Measurements from ENCODE around the gene ZFAND2B.
"Not testable (repeated sequence)": the region's sequence is repeated elsewhere in the genome, so short reads cannot be mapped to it uniquely, and the experiment has no call there.

ZFAND2B gene

GRCh38 chr2:219253753-219254589 is 47.4 kb downstream of the ZFAND2B start, which contains the start of gene TUBA4A:
TSS of gene TUBA4A (minus strand) at chr2:219253918. CDS start at chr2:219253858, 60 bp downstream.
- no peak for DNase-seq

GRCh38 chr2:219254590-219255201 is 48.1 kb downstream of the ZFAND2B start:
- no peak for DNase-seq

GRCh38 chr2:219258942-219259341 is 52.4 kb downstream of the ZFAND2B start:
- DNase-seq, result not testable (repeated sequence)

All from NCI-H1417 treated with DMSO at 0.1 percent for 48 hours (cell line).